HG03558 (cell line): ENCODE measurements around the gene CLPTM1L.
"Not testable (repeated sequence)": the region's sequence is repeated elsewhere in the genome, so short reads cannot be mapped to it uniquely, and the experiment has no call there.

Experiments used
- ATAC-seq: cut with Tn5 transposase; IDR thresholded peaks from one replicate; pipeline ENCODE4 v1.9.1; 2021; ENCODE audit warnings: moderate number of reproducible peaks; ENCODE audit not compliant: unreplicated experiment; ENCODE audit errors: extremely low read depth

The CLPTM1L gene

GRCh38 chr5:1330146-1330846 is 14.6 kb downstream of the CLPTM1L start:
- no peak for ATAC-seq

- no peak for ATAC-seq
Observed at GRCh38 chr5:1329111-1329579, 15.8 kb downstream of the CLPTM1L start.

GRCh38 chr5:1328237-1329110 is 16.4 kb downstream of the CLPTM1L start:
- not testable (repeated sequence) for ATAC-seq

GRCh38 chr5:1326901-1327756 is 17.8 kb downstream of the CLPTM1L start:
- not testable (repeated sequence) for ATAC-seq

GRCh38 chr5:1326532-1326875 is 18.4 kb downstream of the CLPTM1L start:
- not testable (repeated sequence) for ATAC-seq

GRCh38 chr5:1325870-1326531 is 18.9 kb downstream of the CLPTM1L start:
- ATAC-seq = no peak

GRCh38 chr5:1325191-1325741 is 19.6 kb downstream of the CLPTM1L start:
- ATAC-seq = no peak

GRCh38 chr5:1324719-1325190 is 20.1 kb downstream of the CLPTM1L start:
- no peak for ATAC-seq

- no peak for ATAC-seq
Observed at GRCh38 chr5:1324301-1324700, 20.6 kb downstream of the CLPTM1L start.

GRCh38 chr5:1323803-1324173 is 21.1 kb downstream of the CLPTM1L start:
- no peak for ATAC-seq

GRCh38 chr5:1322955-1323802 is 21.7 kb downstream of the CLPTM1L start:
- no peak for ATAC-seq

- no peak for ATAC-seq
Observed at GRCh38 chr5:1322036-1322900, 22.6 kb downstream of the CLPTM1L start.

- ATAC-seq = no peak
Observed at GRCh38 chr5:1321576-1321975, 23.3 kb downstream of the CLPTM1L start.

- ATAC-seq = no peak
Observed at GRCh38 chr5:1320436-1321344, 24.2 kb downstream of the CLPTM1L start.

- no peak for ATAC-seq
Observed at GRCh38 chr5:1319436-1320256, 25.3 kb downstream of the CLPTM1L start.

GRCh38 chr5:1318659-1319251 is 26.1 kb downstream of the CLPTM1L start:
- no peak for ATAC-seq
